Measurements from ENCODE around the gene ZNF429. TPM values are rescaled to one million over a fixed set of nuclear protein-coding genes. Genes with fewer than 3 reads are reported as not detected.

ZNF429 gene
- total RNA-seq, 2 donors from 2014 or later, result 7.5 to 20.0 TPM

- H3K9me3 ChIP-seq, result no peaks in the 10 kb centered on the region
- H3K4me3 ChIP-seq, result no peak overlapping the region
- no peaks in the 10 kb centered on the region for H3K4me1 ChIP-seq (ENCODE audit: control insufficient read depth in 1 of 2, low read depth in 2 of 2)
- no peak for ATAC-seq (ENCODE audit: insufficient number of reproducible peaks, low FRiP score, low read depth)
- no peak for TF ChIP-seq CTCF (IDR thresholded peaks at IDR 0.05)
- no peak for DNase-seq (ENCODE audit: low spot score)
- no peaks in the 10 kb centered on the region for H3K27me3 ChIP-seq (replicated peaks; ENCODE audit: insufficient read depth)
- no peak overlapping the region for H3K27ac ChIP-seq
- H3K36me3 ChIP-seq, result no peaks in the 10 kb centered on the region
Observed at GRCh38 chr19:21574607-21575006, 69.2 kb downstream of the ZNF429 start.

DNA sequence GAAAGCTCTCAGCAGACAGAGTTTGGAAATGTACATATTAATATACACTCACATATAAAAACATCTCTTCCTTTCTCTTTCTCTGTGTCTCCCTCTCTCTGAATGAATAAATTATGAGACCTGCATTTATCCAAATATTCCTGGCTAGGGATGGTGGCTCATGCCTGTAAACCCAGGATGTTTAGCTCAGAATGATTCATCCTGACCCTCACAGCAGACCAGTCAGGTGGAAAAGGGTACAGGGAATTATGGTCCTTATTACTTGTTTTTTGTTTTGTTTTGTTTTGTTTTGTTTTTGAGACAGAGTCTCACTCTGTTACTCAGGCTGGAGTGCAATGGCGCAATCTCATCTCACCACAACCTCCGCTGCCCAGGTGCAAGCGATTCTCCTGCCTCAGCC is 71.1 kb downstream of the ZNF429 start:
- Histone ChIP-seq H3K27ac (no peak overlapping the region), H3K27me3 (replicated peaks; ENCODE audit: insufficient read depth) (no peaks in the 10 kb centered on the region), H3K4me1 (ENCODE audit: control insufficient read depth in 1 of 2, low read depth in 2 of 2) (no peaks in the 10 kb centered on the region), H3K9me3 (no peaks in the 10 kb centered on the region), H3K36me3 (no peaks in the 10 kb centered on the region), H3K4me3 (no peak overlapping the region)
- ATAC-seq (ENCODE audit: insufficient number of reproducible peaks, low FRiP score, low read depth), result no peak
- TF ChIP-seq CTCF (IDR thresholded peaks at IDR 0.05), result no peak
- DNase-seq (ENCODE audit: low spot score), result no peak

DNA sequence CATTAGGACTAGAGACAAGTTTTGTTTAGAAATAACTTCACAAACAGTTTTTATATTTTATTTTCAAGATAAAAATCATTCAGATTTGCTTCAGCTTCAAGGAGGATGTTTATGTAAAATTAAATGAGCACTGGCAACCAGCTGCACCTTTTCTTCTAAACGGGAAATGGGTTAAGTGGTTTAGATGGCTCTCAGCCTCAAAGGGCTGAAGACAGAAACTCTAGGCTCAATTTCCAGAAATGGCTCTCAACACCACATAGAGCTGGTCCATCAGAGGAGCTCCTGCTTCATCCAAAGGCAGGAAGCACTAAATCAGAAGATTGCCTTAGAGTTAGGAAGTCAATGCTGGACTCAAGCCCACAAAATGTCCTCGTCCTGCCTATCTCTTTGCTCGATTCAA is 74.7 kb downstream of the ZNF429 start:
- no peaks in the 10 kb centered on the region for H3K27me3 ChIP-seq (replicated peaks; ENCODE audit: insufficient read depth)
- no peak overlapping the region for H3K27ac ChIP-seq
- no peak for ATAC-seq (ENCODE audit: insufficient number of reproducible peaks, low FRiP score, low read depth)
- no peaks in the 10 kb centered on the region for H3K9me3 ChIP-seq
- no peak for DNase-seq (ENCODE audit: low spot score)
- H3K36me3 ChIP-seq, result no peaks in the 10 kb centered on the region
- TF ChIP-seq CTCF (IDR thresholded peaks at IDR 0.05), result no peak
- no peaks in the 10 kb centered on the region for H3K4me1 ChIP-seq (ENCODE audit: control insufficient read depth in 1 of 2, low read depth in 2 of 2)
- H3K4me3 ChIP-seq, result no peak overlapping the region

GRCh38 chr19:21580818-21581217 is 75.4 kb downstream of the ZNF429 start:
- Histone ChIP-seq H3K9me3 (no peaks in the 10 kb centered on the region), H3K27me3 (replicated peaks; ENCODE audit: insufficient read depth) (no peaks in the 10 kb centered on the region), H3K27ac (no peak overlapping the region), H3K4me3 (no peak overlapping the region), H3K4me1 (ENCODE audit: control insufficient read depth in 1 of 2, low read depth in 2 of 2) (no peaks in the 10 kb centered on the region), H3K36me3 (no peaks in the 10 kb centered on the region)
- no peak for TF ChIP-seq CTCF (IDR thresholded peaks at IDR 0.05)
- ATAC-seq (ENCODE audit: insufficient number of reproducible peaks, low FRiP score, low read depth), result no peak
- DNase-seq (ENCODE audit: low spot score), result no peak

DNA sequence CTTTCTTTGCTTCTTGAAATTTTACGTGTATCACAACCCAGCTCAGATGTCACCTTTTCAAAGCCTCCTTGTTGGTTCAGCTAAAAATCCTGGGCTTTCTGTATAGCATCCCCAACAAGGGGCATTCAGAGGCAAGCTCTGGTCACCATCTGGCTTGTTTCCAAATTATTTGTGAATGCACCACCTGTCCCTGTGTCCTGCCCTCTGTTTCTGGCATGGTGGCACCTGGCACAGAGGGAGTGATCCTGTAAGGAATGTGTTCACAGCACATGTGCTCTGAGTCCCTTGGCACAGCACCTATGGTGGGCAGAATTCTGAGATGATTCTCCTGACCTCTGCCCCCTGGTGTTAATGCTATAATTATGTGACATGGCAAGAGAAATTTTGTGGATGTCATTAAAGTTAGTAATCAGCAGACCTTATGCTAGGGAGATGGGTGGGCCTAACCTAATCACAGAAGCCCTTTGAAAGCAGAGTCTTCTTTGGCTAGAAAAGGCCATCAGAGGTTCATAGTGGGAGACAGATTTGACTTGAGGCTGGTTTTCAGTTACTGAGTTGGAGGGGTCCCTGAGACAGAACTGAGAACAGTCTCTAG is 76.3 kb downstream of the ZNF429 start:
- Histone ChIP-seq H3K27ac (no peak overlapping the region), H3K36me3 (no peaks in the 10 kb centered on the region), H3K4me3 (no peak overlapping the region), H3K9me3 (no peaks in the 10 kb centered on the region), H3K4me1 (ENCODE audit: control insufficient read depth in 1 of 2, low read depth in 2 of 2) (no peaks in the 10 kb centered on the region), H3K27me3 (replicated peaks; ENCODE audit: insufficient read depth) (no peaks in the 10 kb centered on the region)
- no peak for TF ChIP-seq CTCF (IDR thresholded peaks at IDR 0.05)
- ATAC-seq (ENCODE audit: insufficient number of reproducible peaks, low FRiP score, low read depth) (no peak), DNase-seq (ENCODE audit: low spot score) (no peak)
